Activated CD8-positive, alpha-beta T cell treated with anti-CD3 and anti-CD28 coated beads for 36 hours (primary cell): ENCODE results near the gene MTFR1L. TPM values are rescaled to one million over a fixed set of nuclear protein-coding genes. Genes with fewer than 3 reads are reported as not detected.

Experiments
- ATAC-seq: fragments of 200-7000 bp; cut with Tn5 transposase; one replicate; pipeline ENCODE4 v1.10.0; 2021; ENCODE audit warnings: mild to moderate bottlenecking, moderate library complexity
- CTCF ChIA-PET: fragments of 350-600 bp; sonication (Branson Sonifier 250); formaldehyde crosslinking; loops from one replicate; lab custom pipeline; 2021; ENCODE audit warnings: antibody characterized with exemption; lab: Charles Lee
- POLR2A ChIA-PET: fragments of 350-600 bp; sonication (Branson Sonifier 250); formaldehyde crosslinking; loops from one replicate; lab custom pipeline; 2021; ENCODE audit warnings: antibody characterized with exemption; lab: Charles Lee
- DNase-seq: peaks from one replicate; pipeline ENCODE4 v3.0.0-alpha.2; 2020
- H3K27ac Mint-ChIP-seq: one replicate; pipeline ENCODE4 v1.8.0; 2021; ENCODE audit warnings: mild to moderate bottlenecking, mixed read lengths
- H3K27me3 Mint-ChIP-seq: one replicate; pipeline ENCODE4 v1.8.0; 2021; ENCODE audit warnings: mixed read lengths
- H3K36me3 Mint-ChIP-seq: one replicate; pipeline ENCODE4 v1.8.0; 2021; ENCODE audit warnings: low read depth, mixed read lengths
- H3K4me1 Mint-ChIP-seq: one replicate; pipeline ENCODE4 v1.8.0; 2021; ENCODE audit warnings: low read depth, mixed read lengths
- H3K4me3 Mint-ChIP-seq: one replicate; pipeline ENCODE4 v1.8.0; 2021; ENCODE audit warnings: mild to moderate bottlenecking, moderate library complexity, mixed read lengths
- H3K9me3 Mint-ChIP-seq: one replicate; pipeline ENCODE4 v1.8.0; 2021; ENCODE audit warnings: mixed read lengths
- intact Hi-C: fragments of 100-400 bp; cut with micrococcal nuclease; formaldehyde crosslinking; loops from one replicate; pipeline ENCODE4 v1.10.0; 2022
- total RNA-seq, 2 experiments: library from RNA; stranded (reverse); gene quantifications; one replicate each; pipeline ENCODE4 v1.2.3, GENCODE V29; 2021
- TF ChIP-seq, protein P1 (sequence below): fragments of 200-600 bp; IDR thresholded peaks from one replicate; pipeline ENCODE4 v1.8.0; 2022; ENCODE audit warnings: antibody characterized with exemption, mild to moderate bottlenecking

The MTFR1L gene
- total RNA-seq, 2 experiments from 2014 or later = 25.6 to 27.4 TPM

DNA sequence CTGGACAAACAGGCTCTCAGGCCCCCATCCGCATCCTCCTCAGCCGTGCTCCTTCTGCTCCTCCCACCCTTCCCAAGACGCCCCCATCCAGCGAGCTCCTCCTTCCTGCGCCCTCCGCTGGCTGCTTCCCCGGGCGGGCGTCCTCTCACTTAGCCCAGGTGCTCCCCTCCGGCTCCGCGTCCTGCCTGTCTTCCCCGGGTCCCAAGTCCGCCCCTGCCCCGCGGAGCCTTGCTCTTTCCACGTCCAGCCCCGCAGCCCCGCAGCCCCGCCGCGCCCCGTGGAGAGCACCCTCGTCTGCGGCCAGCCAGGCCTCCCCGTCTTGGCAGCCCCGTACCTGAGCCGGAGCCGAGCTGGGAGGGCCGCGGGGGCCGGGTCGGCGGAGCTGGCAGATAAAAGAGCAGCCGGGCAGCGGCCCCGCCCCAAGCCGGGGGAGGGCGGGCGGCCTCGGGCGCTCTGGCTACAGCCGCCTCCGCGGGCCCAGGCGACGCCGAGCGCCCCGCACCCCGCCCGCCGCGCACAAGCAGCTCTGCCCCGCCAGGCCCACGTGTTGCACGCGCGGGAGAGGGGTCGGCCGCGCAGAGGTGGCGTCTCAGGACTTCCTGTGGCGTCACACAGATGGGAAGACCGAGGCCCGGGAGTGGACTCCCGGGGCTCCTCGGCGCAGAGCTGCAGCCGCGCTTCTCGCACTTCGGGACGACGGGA, 55.6 kb downstream of the MTFR1L start, which contains the start of gene PAQR7:
Gene PAQR7, minus strand, starts transcription at position 555 of the 702 bp plus-strand sequence. CDS start 11,869 bp downstream, outside the sequence.
- intact Hi-C loops = no loop called here
- H3K4me3 Mint-ChIP-seq = peak within 1 kb of the TSS; percentile 88
- H3K4me1 Mint-ChIP-seq = peaks cover 5% of the 10 kb centered on the region
- H3K27ac Mint-ChIP-seq = peak within 1 kb of the TSS; percentile 81
- TF ChIP-seq, protein P1, sequence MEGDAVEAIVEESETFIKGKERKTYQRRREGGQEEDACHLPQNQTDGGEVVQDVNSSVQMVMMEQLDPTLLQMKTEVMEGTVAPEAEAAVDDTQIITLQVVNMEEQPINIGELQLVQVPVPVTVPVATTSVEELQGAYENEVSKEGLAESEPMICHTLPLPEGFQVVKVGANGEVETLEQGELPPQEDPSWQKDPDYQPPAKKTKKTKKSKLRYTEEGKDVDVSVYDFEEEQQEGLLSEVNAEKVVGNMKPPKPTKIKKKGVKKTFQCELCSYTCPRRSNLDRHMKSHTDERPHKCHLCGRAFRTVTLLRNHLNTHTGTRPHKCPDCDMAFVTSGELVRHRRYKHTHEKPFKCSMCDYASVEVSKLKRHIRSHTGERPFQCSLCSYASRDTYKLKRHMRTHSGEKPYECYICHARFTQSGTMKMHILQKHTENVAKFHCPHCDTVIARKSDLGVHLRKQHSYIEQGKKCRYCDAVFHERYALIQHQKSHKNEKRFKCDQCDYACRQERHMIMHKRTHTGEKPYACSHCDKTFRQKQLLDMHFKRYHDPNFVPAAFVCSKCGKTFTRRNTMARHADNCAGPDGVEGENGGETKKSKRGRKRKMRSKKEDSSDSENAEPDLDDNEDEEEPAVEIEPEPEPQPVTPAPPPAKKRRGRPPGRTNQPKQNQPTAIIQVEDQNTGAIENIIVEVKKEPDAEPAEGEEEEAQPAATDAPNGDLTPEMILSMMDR = no peak
- peaks cover 4% of the 10 kb centered on the region for H3K27me3 Mint-ChIP-seq
- CTCF ChIA-PET = interaction anchor here (0.7 to 3.4 kb wide), 6 partner anchors 9 to 122 kb away, joined by 3 to 30 read pairs (median 3); partner anchors contain the start of gene PAFAH2
- DNase-seq (peak; percentile 77), ATAC-seq (peak; percentile 88)
- POLR2A ChIA-PET = interaction anchor here (0.7 to 2.4 kb wide), 16 partner anchors 11 to 642 kb away, joined by 3 to 13 read pairs (median 3); partner anchors contain the start of gene STMN1
- H3K9me3 Mint-ChIP-seq = no peaks in the 10 kb centered on the region
- no peaks in the 10 kb centered on the region for H3K36me3 Mint-ChIP-seq

DNA sequence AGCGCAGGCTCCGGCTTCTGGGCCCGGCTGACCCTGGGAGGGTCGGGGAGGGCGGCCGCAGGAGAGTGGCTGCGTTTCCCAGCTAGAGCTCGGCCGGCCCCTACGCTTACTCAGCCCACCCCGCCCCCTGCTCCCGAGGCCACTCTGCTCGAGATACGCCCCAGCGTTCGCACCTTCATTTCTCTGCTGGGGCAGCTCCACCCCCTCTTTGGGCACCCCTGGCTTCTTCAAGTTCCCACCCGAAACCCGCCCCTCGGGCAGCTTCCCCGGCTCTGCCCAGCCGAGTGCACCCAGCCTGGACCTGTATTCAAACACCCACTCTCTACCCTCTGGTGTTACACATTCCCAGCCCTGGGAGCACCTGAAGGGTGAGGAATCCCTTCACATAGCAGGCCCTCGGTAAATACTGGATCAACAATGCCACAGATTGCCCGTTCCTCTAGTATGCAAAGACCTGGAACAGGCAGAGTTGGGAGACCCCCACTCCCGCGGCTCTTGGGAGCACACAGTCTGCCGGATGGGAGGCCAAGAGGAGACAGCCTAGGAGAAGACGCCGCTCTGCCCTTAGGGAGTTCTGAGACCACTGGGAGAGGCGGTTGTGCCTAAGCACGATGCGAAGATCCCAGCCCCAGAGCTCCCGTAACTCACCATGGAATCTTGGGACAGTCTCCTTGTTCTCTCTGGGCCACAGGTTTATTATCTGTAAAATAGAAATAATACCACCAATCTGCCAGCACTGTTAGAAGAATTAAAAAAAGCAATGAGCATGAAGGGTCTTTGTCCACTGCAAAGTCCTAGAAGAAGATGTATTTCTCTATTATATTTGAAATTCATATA, 56.3 kb downstream of the MTFR1L start:
- Mint-ChIP-seq H3K27ac (peak overlapping the region; percentile 70), H3K4me3 (peak overlapping the region; percentile 64), H3K36me3 (no peaks in the 10 kb centered on the region), H3K9me3 (no peaks in the 10 kb centered on the region), H3K27me3 (peaks cover 4% of the 10 kb centered on the region), H3K4me1 (peaks cover 5% of the 10 kb centered on the region)
- peak; percentile 66 for DNase-seq
- TF ChIP-seq, protein P1 = no peak
- intact Hi-C loops = no loop called here
- ChIA-PET CTCF (interaction anchor here (1.4 to 3.4 kb wide), 5 partner anchors 11 to 121 kb away, joined by 3 to 30 read pairs (median 3); partner anchors contain the start of gene PAFAH2), POLR2A (interaction anchor here (0.7 to 2.4 kb wide), 11 partner anchors 11 to 119 kb away, joined by 3 to 13 read pairs (median 4); partner anchors contain the start of gene STMN1)
- ATAC-seq = peak; percentile 57

DNA sequence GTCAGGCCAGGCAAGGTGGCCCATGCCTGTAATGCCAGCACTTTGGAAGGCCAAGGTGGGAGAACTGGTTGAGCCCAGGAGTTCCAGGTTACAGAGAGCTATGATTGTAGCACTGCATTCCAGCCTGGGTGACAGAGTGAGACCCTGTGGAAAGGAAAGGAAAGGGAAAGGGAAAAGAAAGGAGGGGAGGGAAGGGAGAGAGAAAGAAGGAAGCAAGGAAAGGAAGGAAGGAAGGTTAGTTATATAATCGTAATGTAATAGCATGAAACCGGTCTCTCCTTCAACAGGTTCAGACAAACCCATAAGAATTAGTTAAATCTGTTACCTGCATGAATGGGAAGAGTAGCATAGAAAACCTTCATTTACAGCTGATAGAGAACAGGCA, 56.9 kb downstream of the MTFR1L start:
- ChIA-PET POLR2A (interaction anchor here (0.8 kb wide), 1 partner anchor 46 kb away, joined by 3 read pairs; no protein-coding TSS in a partner anchor), CTCF (interaction anchor here (0.8 to 3.4 kb wide), 2 partner anchors 19 to 121 kb away, joined by 3 to 30 read pairs; partner anchors contain the start of gene PAFAH2)
- Mint-ChIP-seq H3K9me3 (no peaks in the 10 kb centered on the region), H3K4me1 (peaks cover 5% of the 10 kb centered on the region), H3K27me3 (peaks cover 4% of the 10 kb centered on the region), H3K27ac (no peak overlapping the region), H3K36me3 (no peaks in the 10 kb centered on the region), H3K4me3 (no peak overlapping the region)
- TF ChIP-seq, protein P1 = no peak
- DNase-seq (no peak), ATAC-seq (no peak)
- intact Hi-C loops = no loop called here

DNA sequence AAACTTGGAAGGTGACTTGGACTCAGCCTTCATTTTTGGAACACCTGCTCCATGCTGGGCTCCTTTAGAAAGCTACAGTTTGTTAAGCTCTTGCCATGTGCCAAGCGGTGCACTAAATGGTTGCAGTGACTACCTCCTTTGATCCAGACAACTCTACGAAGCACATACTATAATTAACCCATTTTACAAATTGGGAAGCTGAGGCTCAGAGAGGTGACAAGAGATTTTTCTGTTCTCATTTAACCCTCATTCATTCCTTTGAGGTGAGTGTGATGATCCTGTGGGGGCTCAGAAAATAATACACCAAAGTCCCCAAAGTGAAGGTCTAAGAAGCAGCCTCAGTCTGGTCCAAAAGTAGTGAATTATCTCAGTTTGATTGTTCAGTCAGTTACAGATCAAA, 57.4 kb downstream of the MTFR1L start:
- ChIA-PET POLR2A (interaction anchor here (0.8 kb wide), 1 partner anchor 46 kb away, joined by 3 read pairs; no protein-coding TSS in a partner anchor), CTCF (interaction anchor here (0.8 to 3.4 kb wide), 2 partner anchors 18 to 121 kb away, joined by 3 to 30 read pairs; partner anchors contain the start of gene PAFAH2)
- DNase-seq (no peak), ATAC-seq (no peak)
- Mint-ChIP-seq H3K36me3 (no peaks in the 10 kb centered on the region), H3K4me1 (peaks cover 5% of the 10 kb centered on the region), H3K27me3 (peaks cover 4% of the 10 kb centered on the region), H3K27ac (no peak overlapping the region), H3K4me3 (no peak overlapping the region), H3K9me3 (no peaks in the 10 kb centered on the region)
- TF ChIP-seq, protein P1 = no peak
- intact Hi-C loops = no loop called here
